Testis (tissue), 2 donors: ENCODE results near the gene FGGY.

Experiments
- CTCF ChIP-seq, 3 experiments: fragments of 450-650 bp in 2 of 3; fragments of 200-600 bp in 1 of 3; sonication (generic) in 1 of 3; IDR thresholded peaks; one replicate each; pipeline ENCODE4 v1.5.1; 2016 to 2019; ENCODE audit warnings: antibody characterized with exemption in 3 of 3, mild to moderate bottlenecking in 2 of 3, moderate library complexity in 1 of 3
- POLR2A ChIP-seq: fragments of 450-650 bp; IDR thresholded peaks from one replicate; pipeline ENCODE4 v1.6.1; 2017; ENCODE audit warnings: antibody characterized with exemption, mild to moderate bottlenecking, moderate library complexity

- TF ChIP-seq CTCF (IDR thresholded peaks at IDR 0.05) (no peak), POLR2A (no peak)
Observed at GRCh38 chr1:59577774-59578173, 280.9 kb downstream of the FGGY start.
